AG09319 (cell line): Measurements from ENCODE around the gene CCK.
"Not testable (repeated sequence)": the region's sequence is repeated elsewhere in the genome, so short reads cannot be mapped to it uniquely, and the experiment has no call there.

Experiments
- DNase-seq: peaks from one replicate; pipeline ENCODE4 v3.0.0-alpha.2; 2010; ENCODE audit warnings: low read depth; ENCODE audit errors: extremely low read depth
- CTCF ChIP-seq: IDR thresholded peaks from 2 replicates; pipeline ENCODE4 v1.5.1; 2011; ENCODE audit warnings: low read depth, mild to moderate bottlenecking, inconsistent platforms, low read length, moderate library complexity

CCK gene

DNA sequence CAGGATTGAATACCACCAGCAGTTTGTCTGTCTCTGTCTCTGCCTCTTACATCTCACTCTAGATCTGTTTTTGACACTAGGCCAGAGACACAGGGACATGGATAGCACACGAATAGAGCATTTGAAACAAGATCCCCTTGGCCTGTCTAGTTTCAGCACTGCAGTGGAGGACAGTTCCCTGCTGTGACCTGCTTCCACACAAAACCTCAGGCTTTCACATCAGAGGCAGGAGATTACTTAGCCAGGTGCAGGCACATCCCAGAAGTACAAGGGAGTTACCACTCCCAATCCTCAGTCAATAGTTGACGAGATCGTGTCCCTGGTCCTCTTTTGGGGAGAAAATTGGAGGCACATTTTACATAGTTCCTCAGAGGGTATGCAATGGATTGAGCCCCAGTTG, 34.0 kb upstream of the CCK start:
- no peak for TF ChIP-seq CTCF
- no peak for DNase-seq

DNA sequence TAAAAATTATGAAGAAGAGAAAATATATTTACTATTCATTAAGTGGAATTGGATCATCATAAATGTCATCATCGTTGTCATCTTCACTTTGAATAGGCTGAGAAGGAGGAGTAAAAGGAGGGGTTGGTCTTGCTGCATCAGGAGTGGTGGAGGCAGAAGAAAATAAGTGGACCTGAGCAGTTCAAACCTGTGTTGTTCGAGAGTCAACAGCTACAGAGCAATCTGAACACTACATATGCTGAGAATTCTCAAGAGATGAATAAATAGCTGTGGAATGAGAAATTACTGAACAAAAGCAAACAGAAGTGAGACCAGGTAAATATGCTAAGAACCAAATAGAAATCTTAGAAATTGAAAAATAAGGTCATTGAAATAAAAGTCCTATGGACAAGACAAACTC, 32.3 kb upstream of the CCK start:
- no peak for DNase-seq
- no peak for TF ChIP-seq CTCF

DNA sequence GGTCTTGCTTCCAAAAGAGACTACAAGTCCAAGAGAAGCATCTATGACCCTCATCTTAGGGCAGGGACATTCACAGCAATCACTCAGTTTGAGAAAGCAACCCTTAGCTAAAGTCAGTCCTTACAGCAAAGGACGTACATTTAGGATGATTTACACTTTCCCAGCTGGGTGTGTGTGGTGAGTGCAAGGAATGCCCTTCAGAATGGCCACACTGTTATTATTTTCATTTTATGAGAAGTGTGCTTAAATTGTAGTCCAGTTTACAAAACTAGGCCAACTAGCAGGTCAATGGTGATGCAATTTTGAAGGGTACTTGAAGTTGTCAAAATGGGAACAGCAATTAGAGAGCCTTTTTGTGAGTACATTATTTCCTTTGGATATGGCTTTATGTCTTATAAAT, 26.0 kb upstream of the CCK start:
- no peak for DNase-seq
- TF ChIP-seq CTCF, result no peak

DNA sequence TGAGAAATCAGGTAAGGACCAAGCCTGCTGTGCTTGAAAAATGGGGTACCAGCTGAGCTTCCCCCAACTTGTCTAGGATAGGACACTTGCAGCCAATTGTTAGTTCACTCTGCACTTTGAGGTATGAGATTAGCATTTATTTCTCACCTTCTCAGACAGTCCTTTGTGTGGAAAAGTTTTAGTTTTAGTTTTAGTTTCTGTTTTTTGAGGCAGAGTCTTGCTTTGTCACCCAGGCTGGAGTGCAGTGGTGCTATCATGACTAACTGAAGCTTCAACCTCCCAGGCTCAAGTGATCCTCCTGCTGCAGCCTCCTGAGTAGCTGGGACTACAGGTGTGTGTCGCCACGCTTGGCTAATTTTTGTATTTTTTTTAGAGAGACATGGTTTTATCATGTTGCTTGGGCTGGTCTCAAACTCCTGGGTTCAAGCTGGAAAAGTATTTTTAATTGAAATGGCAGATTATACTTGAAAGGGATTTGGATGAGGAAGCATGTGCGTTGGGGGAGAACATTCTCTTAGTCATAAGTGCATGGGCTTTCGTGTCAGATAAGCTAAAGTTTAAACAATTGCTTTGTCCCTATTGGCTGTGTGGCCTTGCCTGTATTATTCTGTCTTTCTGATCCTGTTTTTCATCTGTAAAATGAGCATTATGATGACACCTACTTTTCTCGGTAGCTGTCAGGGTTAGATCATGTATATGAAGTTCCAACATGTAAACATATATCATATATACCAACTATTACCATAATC, 25.2 kb upstream of the CCK start:
- no peak for TF ChIP-seq CTCF
- no peak for DNase-seq

GRCh38 chr3:42289026-42289425, 23.0 kb upstream of the CCK start:
- DNase-seq, result no peak
- no peak for TF ChIP-seq CTCF

GRCh38 chr3:42288385-42288784, 22.4 kb upstream of the CCK start:
- TF ChIP-seq CTCF, result no peak
- DNase-seq, result no peak

GRCh38 chr3:42287423-42287822, 21.4 kb upstream of the CCK start:
- DNase-seq, result not testable (repeated sequence)

- no peak for DNase-seq
- TF ChIP-seq CTCF, result no peak
These were observed 11.7 kb upstream of the CCK start for GRCh38 chr3:42277676-42278075.
